Activated naive CD4-positive, alpha-beta T cell treated with anti-CD3 and anti-CD28 coated beads, Interleukin-2, amount 50 U/mL, for 24 hours (primary cell): Measurements from ENCODE around the gene DPF3.

Experiments
- H3K27ac Mint-ChIP-seq: one replicate; pipeline ENCODE4 v1.8.0; 2021; ENCODE audit warnings: mild to moderate bottlenecking, mixed read lengths
- H3K27me3 Mint-ChIP-seq: one replicate; pipeline ENCODE4 v1.8.0; 2021; ENCODE audit warnings: mixed read lengths
- H3K36me3 Mint-ChIP-seq: one replicate; pipeline ENCODE4 v1.8.0; 2021; ENCODE audit warnings: mixed read lengths
- H3K4me1 Mint-ChIP-seq: one replicate; pipeline ENCODE4 v1.8.0; 2021; ENCODE audit warnings: mixed read lengths
- H3K4me3 Mint-ChIP-seq: one replicate; pipeline ENCODE4 v1.8.0; 2021; ENCODE audit warnings: mild to moderate bottlenecking, mixed read lengths
- H3K9me3 Mint-ChIP-seq: one replicate; pipeline ENCODE4 v1.8.0; 2021; ENCODE audit warnings: mixed read lengths

The DPF3 gene

DNA sequence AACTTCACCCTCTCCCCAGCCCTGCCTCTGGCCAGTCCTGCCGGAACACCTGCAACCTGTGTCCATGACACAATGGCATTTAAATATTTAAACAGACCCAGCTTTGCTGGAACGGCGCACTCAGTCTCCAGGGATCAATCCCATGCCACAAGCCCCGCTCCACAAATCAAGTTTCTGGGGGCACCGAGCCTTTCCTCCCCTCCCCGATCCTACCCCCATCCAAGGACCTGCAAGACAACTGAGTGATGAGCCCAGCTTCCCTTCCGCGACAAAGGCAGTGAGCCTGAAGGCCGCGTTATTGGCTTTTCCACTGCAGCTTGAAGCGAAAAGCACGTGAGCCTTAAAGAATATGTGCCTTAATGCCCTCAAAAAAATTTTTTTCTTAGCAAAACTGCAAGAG is 185.7 kb downstream of the DPF3 start:
- H3K27ac Mint-ChIP-seq = no peak overlapping the region

DNA sequence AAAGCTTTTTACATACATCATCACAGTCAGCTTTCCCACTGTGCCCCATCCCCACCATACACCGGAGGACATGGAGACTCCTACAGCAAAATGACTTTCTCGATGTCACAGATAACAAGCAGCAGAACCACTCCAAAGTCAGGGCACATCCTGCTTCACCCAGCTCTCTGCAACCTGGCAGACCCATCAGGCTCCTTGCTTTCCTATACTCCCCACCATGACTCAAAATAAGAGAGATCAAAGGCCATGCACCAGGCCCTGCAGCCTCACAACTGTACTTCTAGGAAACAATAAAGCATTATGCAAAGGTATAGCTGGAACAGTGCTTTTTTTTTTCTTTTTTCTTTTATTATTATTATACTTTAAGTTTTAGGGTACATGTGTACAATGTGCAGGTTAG is 187.4 kb downstream of the DPF3 start:
- Mint-ChIP-seq H3K9me3 (no peaks in the 10 kb centered on the region), H3K36me3 (no peaks in the 10 kb centered on the region), H3K4me3 (no peak overlapping the region), H3K27me3 (no peaks in the 10 kb centered on the region), H3K27ac (no peak overlapping the region), H3K4me1 (no peaks in the 10 kb centered on the region)

More for the DNA sequence above, 185.7 kb downstream of the DPF3 start:
- H3K9me3 Mint-ChIP-seq = no peaks in the 10 kb centered on the region
- H3K4me1 Mint-ChIP-seq = peaks cover 7% of the 10 kb centered on the region
- H3K4me3 Mint-ChIP-seq = no peak overlapping the region
- H3K27me3 Mint-ChIP-seq = no peaks in the 10 kb centered on the region
- H3K36me3 Mint-ChIP-seq = no peaks in the 10 kb centered on the region

- no peaks in the 10 kb centered on the region for H3K27me3 Mint-ChIP-seq
- H3K4me3 Mint-ChIP-seq = no peak overlapping the region
- no peak overlapping the region for H3K27ac Mint-ChIP-seq
- H3K36me3 Mint-ChIP-seq = no peaks in the 10 kb centered on the region
- H3K9me3 Mint-ChIP-seq = no peaks in the 10 kb centered on the region
- H3K4me1 Mint-ChIP-seq = no peaks in the 10 kb centered on the region
Observed at GRCh38 chr14:72704502-72704901, 189.4 kb downstream of the DPF3 start.

GRCh38 chr14:72701605-72702004 is 192.3 kb downstream of the DPF3 start:
- H3K36me3 Mint-ChIP-seq = no peaks in the 10 kb centered on the region
- H3K4me3 Mint-ChIP-seq = no peak overlapping the region
- H3K9me3 Mint-ChIP-seq = no peaks in the 10 kb centered on the region
- no peaks in the 10 kb centered on the region for H3K4me1 Mint-ChIP-seq
- H3K27ac Mint-ChIP-seq = no peak overlapping the region
- no peaks in the 10 kb centered on the region for H3K27me3 Mint-ChIP-seq

GRCh38 chr14:72701237-72701565 is 192.7 kb downstream of the DPF3 start:
- Mint-ChIP-seq H3K9me3 (no peaks in the 10 kb centered on the region), H3K27me3 (no peaks in the 10 kb centered on the region), H3K27ac (no peak overlapping the region), H3K36me3 (no peaks in the 10 kb centered on the region), H3K4me3 (no peak overlapping the region), H3K4me1 (no peaks in the 10 kb centered on the region)

GRCh38 chr14:72700338-72701236 is 193.3 kb downstream of the DPF3 start:
- Mint-ChIP-seq H3K4me1 (no peaks in the 10 kb centered on the region), H3K9me3 (no peaks in the 10 kb centered on the region), H3K36me3 (no peaks in the 10 kb centered on the region), H3K4me3 (no peak overlapping the region), H3K27ac (no peak overlapping the region), H3K27me3 (no peaks in the 10 kb centered on the region)

- no peaks in the 10 kb centered on the region for H3K36me3 Mint-ChIP-seq
- H3K4me3 Mint-ChIP-seq = no peak overlapping the region
- H3K4me1 Mint-ChIP-seq = no peaks in the 10 kb centered on the region
- H3K9me3 Mint-ChIP-seq = no peaks in the 10 kb centered on the region
- no peaks in the 10 kb centered on the region for H3K27me3 Mint-ChIP-seq
- peak overlapping the region; percentile 15 for H3K27ac Mint-ChIP-seq
Observed at GRCh38 chr14:72699852-72700257, 194.0 kb downstream of the DPF3 start.

DNA sequence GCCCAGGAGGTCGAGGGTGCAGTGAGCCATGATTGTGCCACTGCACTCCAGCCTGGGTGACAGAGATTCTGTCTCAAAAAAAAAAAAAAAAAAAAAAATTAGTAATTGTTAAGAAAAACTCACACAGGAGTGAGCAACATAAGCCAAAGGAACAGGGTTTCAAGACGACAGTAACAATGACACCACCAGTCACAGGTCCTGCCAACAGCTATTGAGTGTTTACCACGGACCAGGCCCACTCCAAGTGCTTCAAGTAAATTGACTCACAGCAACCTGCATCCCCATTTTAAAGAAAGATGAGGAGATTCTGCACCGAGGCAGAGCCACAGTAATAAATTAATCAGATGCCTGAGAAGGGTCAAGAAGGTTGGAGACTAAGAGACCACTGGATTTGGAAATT is 194.5 kb downstream of the DPF3 start:
- Mint-ChIP-seq H3K27me3 (no peaks in the 10 kb centered on the region), H3K9me3 (no peaks in the 10 kb centered on the region), H3K27ac (peak overlapping the region; percentile 15), H3K36me3 (no peaks in the 10 kb centered on the region), H3K4me1 (no peaks in the 10 kb centered on the region), H3K4me3 (no peak overlapping the region)

GRCh38 chr14:72692696-72693095 is 201.2 kb downstream of the DPF3 start:
- H3K4me3 Mint-ChIP-seq = no peak overlapping the region
- H3K36me3 Mint-ChIP-seq = peaks cover 2% of the 10 kb centered on the region
- H3K27me3 Mint-ChIP-seq = no peaks in the 10 kb centered on the region
- H3K4me1 Mint-ChIP-seq = no peaks in the 10 kb centered on the region
- H3K9me3 Mint-ChIP-seq = no peaks in the 10 kb centered on the region
- no peak overlapping the region for H3K27ac Mint-ChIP-seq

DNA sequence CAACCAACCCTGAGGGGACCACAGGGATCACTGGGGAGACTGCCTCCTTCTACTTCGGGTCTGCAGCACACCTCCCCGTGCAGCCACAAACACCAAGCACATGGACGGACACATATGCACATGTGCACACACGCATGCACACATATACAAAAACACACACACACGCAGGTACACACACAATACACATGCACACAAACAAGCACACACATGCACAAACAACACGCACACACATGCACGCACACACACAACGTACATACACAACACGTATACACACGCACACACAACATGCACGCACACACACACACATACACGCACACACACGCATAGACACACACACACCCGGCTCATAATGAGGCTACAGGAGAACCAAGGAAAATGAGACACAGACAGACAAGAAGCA is 203.6 kb downstream of the DPF3 start:
- H3K9me3 Mint-ChIP-seq = no peaks in the 10 kb centered on the region
- peaks cover 2% of the 10 kb centered on the region for H3K36me3 Mint-ChIP-seq
- H3K27ac Mint-ChIP-seq = no peak overlapping the region
- no peaks in the 10 kb centered on the region for H3K27me3 Mint-ChIP-seq
- H3K4me3 Mint-ChIP-seq = no peak overlapping the region
- no peaks in the 10 kb centered on the region for H3K4me1 Mint-ChIP-seq

GRCh38 chr14:72688990-72689671 is 204.8 kb downstream of the DPF3 start:
- Mint-ChIP-seq H3K4me1 (no peaks in the 10 kb centered on the region), H3K4me3 (no peak overlapping the region), H3K36me3 (peaks cover 3% of the 10 kb centered on the region), H3K27me3 (no peaks in the 10 kb centered on the region), H3K9me3 (no peaks in the 10 kb centered on the region), H3K27ac (no peak overlapping the region)

DNA sequence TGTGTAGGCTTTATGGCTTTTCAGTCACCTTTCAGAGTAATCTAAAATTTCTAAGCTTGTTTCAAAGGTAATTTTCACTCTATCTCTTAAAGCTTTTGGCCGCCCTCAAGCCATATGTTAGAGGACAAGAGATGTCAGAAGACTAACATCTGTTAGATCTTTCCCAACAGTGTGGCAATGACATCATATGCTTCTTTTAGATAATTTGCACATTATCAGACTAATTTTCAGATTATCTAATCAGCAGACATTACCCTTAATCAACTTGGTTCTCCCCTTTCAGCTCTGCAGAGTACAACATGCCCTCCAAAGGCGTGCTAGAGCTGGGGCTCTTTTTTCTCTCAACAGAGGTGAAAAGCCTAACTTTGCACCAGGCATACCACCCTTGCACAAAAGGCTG is 207.1 kb downstream of the DPF3 start:
- no peaks in the 10 kb centered on the region for H3K27me3 Mint-ChIP-seq

GRCh38 chr14:72686101-72686500 is 207.8 kb downstream of the DPF3 start:
- H3K9me3 Mint-ChIP-seq = no peaks in the 10 kb centered on the region
- no peak overlapping the region for H3K4me3 Mint-ChIP-seq
- no peaks in the 10 kb centered on the region for H3K27me3 Mint-ChIP-seq
- H3K27ac Mint-ChIP-seq = peak overlapping the region; percentile 53
- peaks cover 1% of the 10 kb centered on the region for H3K36me3 Mint-ChIP-seq
- no peaks in the 10 kb centered on the region for H3K4me1 Mint-ChIP-seq

More for the DNA sequence above, 207.1 kb downstream of the DPF3 start:
- Mint-ChIP-seq H3K27ac (no peak overlapping the region), H3K9me3 (no peaks in the 10 kb centered on the region), H3K4me1 (no peaks in the 10 kb centered on the region), H3K36me3 (peaks cover 3% of the 10 kb centered on the region), H3K4me3 (no peak overlapping the region)

GRCh38 chr14:72685456-72685855 is 208.4 kb downstream of the DPF3 start:
- H3K27ac Mint-ChIP-seq = no peak overlapping the region
- peaks cover 1% of the 10 kb centered on the region for H3K27me3 Mint-ChIP-seq
- no peaks in the 10 kb centered on the region for H3K4me1 Mint-ChIP-seq
- no peak overlapping the region for H3K4me3 Mint-ChIP-seq
- no peaks in the 10 kb centered on the region for H3K9me3 Mint-ChIP-seq
- peaks cover 1% of the 10 kb centered on the region for H3K36me3 Mint-ChIP-seq

DNA sequence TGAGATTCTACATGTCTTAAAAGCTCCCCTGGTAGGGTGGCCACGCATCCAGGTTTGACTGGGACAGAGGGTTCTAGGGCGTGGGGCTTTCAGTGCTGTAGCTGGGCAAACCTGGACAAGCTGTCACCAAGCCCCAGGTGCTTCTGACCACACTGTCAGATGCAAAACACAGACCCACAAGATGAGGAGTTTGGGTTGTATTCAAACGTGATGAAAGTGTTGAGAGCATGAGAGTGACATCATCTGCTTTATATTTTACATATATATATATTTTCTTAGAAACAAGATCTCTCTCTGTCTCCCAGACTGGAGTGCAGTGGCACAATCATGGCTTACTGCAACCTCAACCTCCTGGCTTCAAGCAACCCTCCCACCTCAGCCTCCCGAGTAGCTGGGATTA is 210.1 kb downstream of the DPF3 start:
- no peaks in the 10 kb centered on the region for H3K4me1 Mint-ChIP-seq
- H3K27ac Mint-ChIP-seq = no peak overlapping the region
- H3K4me3 Mint-ChIP-seq = no peak overlapping the region
- no peaks in the 10 kb centered on the region for H3K9me3 Mint-ChIP-seq
- peaks cover 1% of the 10 kb centered on the region for H3K27me3 Mint-ChIP-seq
- peaks cover 1% of the 10 kb centered on the region for H3K36me3 Mint-ChIP-seq

DNA sequence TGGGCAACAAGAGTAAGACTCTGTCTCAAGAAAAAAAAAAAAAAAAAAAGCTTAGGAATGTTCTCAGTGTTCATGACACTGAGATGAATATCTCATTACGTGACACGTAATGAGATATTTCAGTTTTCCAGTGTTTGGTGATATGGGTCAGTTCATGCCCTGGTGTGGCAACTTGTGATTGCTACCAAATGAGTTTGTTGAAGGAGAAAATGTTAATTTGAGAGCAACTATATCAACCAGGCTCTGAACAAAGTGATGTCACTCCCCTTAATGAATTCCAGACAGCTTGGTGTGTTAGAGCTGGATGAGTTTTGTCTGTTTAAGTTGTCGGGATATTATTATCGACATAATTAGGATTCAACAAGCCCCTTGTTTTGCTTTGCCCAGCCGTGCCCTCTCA is 211.7 kb downstream of the DPF3 start:
- no peaks in the 10 kb centered on the region for H3K9me3 Mint-ChIP-seq
- no peaks in the 10 kb centered on the region for H3K4me1 Mint-ChIP-seq
- no peak overlapping the region for H3K4me3 Mint-ChIP-seq
- H3K36me3 Mint-ChIP-seq = peaks cover 1% of the 10 kb centered on the region
- H3K27me3 Mint-ChIP-seq = peaks cover 1% of the 10 kb centered on the region
- no peak overlapping the region for H3K27ac Mint-ChIP-seq
